Activated CD8-positive, alpha-beta memory T cell treated with anti-CD3 and anti-CD28 coated beads, Interleukin-2, amount 50 U/mL, for 1 hour (primary cell): ENCODE measurements around the gene GSX2.
"Not testable (repeated sequence)": the region's sequence is repeated elsewhere in the genome, so short reads cannot be mapped to it uniquely, and the experiment has no call there.

Experiments
- DNase-seq: peaks from one replicate; pipeline ENCODE4 v3.0.0-alpha.2; 2020; ENCODE audit errors: extremely low read depth

GSX2 gene

DNA sequence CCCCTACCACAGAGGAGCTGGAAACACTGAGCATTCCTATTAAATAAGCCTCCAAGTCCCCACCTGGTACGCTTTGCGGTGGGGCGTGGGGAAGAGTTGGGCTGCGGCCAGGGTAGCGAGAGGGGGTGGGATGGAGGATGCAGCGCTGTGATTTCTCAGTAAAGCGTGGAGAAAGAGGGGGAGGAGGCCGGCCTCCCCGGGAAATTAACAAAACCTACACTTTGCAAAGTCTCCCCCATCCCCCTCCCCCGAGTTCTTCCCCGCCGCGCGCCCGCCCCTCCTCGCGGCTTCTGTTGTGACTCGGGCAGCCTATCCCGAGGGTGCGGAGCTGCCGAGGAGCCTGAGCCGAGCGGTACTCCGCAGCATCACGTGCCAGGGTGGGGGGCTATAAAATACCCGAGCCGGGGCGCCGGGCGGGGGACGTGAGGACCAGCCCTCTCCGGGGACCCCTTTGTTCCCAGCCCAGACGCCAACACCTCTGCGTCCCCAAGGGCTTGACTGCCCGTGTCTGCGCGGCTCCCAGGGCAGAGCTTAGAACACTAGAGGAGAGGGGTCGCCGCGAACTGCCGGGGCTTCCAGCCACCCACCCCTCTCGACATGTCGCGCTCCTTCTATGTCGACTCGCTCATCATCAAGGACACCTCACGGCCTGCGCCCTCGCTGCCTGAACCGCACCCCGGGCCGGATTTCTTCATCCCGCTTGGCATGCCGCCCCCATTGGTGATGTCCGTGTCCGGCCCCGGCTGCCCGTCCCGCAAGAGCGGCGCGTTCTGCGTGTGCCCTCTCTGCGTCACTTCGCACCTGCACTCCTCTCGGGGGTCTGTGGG lies at the start of gene GSX2:
Gene GSX2 (plus strand): TSS at position 416 of the 827 bp plus-strand sequence. CDS start 182 bp downstream, at position 598.
- no peak for DNase-seq

DNA sequence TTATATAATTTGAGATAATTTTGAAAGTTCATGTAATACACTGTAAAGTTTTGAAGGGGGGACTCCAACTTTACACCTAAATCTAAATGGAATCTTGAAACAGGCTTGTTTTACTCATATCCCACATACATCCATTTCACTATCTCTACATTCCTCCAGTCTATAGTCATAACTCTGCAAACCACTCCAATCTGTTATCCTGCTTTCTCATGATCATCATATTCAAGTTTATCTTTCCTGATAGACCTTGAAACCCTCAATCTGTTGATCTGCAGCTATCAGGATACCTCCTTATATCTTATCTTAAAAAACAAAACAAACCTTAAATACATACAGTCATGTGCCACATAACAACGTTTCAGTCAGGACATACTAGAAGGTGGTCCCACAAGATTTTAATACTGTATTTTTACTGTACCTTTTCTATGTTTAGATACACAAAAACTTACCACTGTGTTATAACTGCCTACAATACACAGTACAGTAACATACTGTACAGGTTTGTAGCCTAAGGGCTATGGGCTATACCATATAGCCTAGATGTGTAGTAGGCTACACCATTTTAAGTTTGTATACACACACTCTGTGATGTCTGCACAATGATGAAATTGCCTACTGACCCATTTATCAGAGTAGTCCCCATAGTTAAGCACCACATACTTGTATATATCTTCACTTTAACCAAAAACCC lies 49.6 kb upstream of the GSX2 start:
- no peak for DNase-seq

DNA sequence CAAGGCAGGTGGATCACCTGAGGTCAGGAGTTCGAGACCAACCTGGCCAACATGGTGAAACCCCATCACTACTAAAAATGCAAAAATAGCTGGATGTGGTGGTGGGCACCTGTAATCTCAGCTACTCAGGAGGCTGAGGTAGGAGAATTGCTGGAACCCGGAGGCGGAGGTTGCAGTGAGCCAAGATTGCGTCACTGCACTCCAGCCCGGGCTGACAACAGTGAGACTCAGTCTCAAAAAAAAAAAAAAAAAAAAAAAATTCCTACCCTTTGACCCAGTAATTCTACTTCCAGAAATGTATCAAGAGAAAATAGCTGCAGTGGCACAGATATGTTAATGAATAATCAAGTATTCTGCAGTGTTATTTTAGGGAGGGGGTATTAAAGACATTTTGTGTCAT lies 46.6 kb upstream of the GSX2 start:
- DNase-seq, result not testable (repeated sequence)

DNA sequence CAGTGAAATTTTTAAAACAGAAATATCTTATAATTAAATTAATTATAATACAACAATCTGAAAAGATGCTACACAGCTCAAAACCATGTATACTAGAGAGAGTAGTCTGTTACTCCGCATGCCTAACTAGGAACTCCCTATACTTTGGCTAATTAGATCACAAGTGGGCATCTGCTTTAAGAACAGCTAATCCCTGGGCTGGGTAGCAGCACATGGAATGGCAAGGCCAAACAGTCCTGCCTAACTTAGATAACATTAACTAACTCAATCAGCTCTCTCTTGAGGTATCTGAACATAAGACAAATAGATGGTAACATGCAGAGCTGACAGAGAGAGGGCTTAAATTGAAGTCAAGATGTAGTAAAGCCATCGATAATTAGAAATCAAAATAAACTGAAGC lies 45.5 kb upstream of the GSX2 start:
- no peak for DNase-seq

DNA sequence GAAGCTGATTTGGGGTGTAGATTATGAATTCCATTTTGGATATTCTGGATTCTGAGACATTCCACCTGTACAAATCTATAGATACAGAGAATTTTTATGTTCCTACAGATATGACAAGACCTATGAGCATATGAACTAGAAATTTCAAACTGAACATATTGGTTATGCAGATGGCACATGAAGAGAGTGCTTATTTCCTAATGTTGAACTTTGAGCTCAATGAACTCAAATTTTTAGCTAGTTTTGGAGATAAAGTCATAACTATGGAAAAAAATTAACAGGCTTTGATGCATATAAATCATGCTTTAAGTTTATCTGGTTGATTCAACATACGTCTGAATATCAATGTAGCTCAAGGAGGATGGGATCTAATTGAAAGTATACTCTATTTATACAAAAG lies 44.5 kb upstream of the GSX2 start:
- DNase-seq, result no peak

DNA sequence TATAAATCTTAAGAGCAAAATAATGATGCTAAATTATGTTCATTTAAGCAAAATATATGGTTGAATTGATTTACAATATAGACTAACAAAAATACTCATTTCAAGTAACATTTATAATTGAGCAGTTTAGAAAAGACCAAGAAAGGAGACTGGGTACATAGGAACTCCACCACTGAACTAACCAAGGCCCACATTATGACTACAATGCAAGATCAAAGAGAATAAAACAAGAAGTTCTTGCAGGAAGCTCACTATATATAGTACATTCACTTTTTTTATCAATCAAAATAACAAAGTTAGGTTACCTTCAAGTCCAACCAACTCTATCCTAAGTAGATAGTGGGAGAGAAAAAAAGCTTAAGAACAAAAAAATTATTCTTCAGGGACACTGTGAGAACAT lies 43.6 kb upstream of the GSX2 start:
- DNase-seq, result no peak

DNA sequence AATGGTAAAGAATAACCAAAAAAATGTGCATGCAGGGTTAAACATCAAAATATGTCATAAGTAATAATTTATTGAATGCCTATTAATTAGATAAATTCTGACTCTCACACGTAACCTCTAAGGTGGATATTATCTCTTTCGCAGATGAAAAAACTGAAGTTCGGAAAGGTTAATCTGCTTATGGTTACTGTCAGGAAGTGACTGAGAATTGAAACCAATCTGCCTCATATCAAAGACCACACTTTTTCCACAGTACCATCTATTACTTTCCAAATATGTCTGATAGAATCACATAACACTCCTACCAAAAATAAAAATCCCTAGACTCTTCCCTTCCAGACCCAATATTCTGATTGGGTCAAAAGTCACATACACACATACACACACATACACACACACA lies 41.8 kb upstream of the GSX2 start:
- DNase-seq, result no peak

DNA sequence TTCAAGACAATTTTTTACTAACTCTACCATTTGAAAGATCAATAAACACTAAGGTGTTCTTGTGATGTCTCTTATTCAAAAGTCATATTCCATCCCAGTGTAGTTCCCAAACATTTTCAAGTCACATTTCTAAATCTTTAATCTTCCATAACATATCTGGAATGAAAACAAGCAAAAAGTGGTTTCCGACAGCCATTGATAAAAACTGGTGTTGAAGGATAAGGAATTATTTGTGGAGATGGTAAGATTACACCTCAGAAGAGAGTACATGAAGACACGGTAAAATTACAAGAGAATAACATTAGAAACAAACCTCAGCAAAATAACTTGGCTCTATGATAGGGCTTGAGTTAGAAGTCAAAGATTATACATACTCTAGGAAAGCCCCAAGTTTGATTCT lies 39.8 kb upstream of the GSX2 start:
- no peak for DNase-seq

DNA sequence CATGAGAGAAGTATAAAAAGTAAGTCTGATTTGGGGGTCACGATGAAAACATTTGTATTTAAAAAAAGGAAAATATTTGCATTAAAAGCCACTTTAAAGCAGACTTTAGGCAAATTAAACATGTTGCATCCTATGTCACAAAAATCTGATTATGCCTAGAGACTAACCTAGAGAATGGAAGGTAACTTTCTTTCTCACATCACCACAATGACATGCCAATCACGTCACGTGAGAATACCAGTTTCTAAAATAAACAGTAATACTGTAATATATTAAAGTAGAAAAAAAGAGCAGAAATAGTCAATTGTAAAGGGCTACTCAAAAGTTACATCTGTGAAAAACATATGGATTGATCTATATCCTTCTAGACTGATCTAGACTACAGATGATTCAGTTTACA lies 38.9 kb upstream of the GSX2 start:
- no peak for DNase-seq

DNA sequence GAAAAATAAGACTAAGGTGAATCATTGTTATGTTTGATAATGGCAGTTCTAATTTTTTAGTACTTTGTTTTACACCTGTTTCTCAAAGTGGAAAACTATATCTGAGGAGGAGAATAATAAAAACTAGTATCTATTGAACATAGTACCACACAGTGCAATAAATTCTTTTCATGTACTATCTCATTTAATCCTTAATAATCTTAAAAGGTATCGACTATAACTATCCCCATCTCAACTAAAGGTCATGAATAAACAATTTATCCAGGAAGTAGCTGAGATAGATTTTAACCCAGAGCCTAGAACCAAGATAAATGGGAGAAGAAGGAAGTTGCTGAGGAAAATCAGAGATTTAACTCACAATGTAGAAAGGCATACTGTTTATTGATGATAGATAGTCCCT lies 38.1 kb upstream of the GSX2 start:
- DNase-seq, result no peak

DNA sequence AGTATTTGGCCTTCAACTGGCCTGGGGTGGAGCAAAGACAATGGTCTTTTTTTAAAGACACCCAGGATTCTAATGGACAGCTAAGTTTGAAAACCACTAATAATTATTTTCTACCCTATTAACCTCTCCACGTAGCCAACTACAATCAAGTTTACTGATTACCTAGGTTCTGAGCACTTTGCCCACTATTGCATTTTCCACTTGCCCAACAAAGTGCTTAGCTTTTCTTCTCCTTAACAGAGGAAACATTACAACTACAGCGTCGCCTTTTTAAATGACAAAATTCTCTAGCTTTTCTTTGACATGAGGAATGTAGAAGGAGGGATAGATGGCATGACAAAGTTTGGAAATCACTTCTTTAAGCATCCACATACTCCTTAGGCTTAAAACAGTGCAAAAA lies 37.6 kb upstream of the GSX2 start:
- no peak for DNase-seq

DNA sequence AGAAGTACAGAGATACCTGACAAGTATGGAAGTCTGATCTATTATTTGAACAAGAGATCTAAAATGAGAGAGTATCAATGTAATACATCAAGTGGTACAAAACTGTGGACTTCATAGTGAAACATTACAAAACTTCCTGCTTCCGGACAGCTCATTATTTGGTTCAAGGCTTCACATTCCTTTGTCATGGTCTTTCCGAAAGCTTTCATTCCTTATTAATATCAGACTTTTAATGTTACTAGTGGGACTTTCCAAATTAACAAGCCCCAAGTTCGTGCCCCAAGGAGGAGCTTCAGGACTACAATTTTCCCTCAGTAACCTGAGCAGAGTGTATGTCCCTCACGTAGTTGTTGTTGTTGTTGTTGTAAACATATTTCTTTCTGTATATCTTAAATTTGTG lies 36.7 kb upstream of the GSX2 start:
- DNase-seq, result no peak

DNA sequence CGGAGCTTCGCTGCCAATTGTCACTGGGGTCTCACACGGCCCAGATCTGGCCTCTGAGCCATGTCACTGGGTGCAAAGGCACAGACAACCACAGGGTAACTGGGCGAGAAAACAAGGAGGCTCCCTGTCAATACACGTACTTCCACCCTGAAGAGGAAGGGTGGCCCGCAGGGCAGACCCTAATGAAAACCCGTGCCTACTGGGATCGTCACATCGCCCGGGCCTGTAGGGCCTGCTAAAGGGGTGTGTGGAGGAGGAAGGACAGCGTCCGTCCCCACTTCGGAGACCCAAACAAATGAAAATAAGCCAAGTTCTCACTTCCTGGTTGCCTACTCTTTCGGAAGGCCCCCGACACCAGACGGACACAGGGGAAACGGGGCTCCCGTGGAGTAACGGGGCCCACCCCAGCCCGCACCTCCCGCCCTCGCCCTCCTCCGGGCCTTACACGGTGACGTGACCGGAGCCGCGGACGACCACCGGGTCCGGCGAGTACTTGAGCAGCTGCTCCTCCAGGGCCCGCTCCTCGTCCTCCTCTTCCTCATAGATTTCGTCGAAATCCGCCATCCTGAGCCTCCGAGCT lies 36.1 kb upstream of the GSX2 start:
- DNase-seq, result no peak

DNA sequence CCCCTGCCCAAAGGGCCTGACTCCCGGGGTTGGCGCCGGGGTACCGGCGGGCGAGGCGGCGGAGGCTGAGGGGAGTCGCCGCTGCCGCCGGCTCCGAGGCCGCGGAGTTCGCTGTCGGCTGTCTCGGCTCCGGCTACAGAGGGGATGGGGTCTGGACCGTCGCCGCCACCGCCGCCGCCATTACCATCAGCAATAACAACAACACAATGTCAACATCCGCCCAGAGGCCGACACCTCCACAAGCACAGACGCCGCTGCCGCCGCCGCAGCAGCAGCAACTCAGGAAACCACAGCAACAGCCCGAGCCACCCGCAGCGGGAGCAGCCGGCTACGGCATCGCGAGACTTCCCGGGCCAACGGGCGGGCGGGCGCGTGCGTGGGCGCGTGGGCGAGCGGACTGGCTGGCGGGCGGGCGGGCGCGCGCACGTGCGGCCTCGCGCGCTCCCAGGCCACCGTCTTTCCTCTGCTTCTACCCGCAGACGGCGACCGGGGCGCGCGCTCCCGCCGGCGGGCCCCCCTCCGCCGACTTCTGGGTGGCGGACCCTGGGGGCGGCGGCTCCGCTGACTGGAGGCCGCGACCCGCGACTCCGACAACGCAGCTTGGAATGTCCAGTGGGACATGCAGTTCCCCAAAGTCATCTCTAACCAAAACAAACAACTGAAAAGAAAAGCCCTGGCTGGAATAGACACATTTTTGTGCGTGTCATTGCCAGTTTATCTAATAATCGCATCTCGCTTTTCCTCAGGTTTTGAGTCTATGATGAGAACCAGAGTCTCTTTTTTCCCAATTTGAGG lies 35.4 kb upstream of the GSX2 start, which contains the start of gene CHIC2:
Gene CHIC2 (minus strand): TSS at position 289 of the 795 bp plus-strand sequence. CDS start 305 bp downstream, outside the sequence.
- DNase-seq, result peak; percentile 89

DNA sequence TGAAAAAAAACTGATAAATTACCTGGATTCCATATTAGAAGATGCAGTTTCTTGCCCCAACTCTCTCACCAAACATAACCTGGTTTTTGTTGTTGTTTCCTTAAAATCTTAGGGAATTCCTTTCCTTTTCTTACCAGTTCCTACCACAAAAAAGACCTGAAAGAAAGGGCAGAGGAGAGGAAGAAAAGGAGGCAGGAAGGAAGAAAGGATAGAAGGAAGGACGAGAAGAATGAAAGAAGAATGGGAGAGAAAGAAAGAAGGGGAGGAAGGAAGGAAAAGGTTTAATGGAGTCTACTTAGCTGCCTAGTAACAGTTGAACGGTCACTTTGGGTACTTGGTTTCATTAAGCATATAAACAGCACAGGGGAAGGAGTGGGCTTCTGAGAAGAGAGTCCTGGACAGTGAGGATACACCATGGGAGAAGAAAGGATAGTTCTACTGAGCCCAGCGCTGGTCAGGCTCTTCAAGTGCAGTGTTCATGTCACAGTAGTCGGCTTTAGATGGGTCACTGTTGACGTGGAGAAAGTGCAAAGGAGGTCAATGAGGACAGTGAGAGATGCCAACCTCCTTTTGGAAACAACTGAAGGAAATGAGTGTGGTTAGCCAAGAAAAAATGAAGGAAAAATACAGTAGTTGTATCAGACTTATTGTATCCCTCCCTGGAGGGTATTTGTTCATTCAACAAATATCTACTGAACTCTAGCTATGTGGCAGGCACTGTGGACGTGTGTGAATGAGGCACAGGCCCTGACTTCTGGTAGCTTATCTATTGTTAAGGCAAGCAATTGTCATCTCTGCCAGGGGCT lies 34.5 kb upstream of the GSX2 start:
- no peak for DNase-seq

DNA sequence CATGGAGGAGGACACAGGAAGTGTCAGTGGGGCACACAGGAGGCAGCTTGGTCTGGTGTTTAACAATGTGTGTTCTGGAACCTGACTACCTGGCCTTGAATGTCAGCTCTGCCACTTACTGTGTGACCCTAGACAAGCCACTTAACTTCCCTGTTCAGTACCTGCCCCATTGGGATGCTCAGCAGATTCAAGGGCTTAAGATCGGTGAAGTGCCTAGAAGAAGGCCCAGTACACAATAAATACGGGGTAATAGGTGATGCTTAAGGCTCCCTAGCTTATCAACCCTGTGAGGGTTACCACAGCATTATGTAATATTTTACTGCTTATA lies 33.9 kb upstream of the GSX2 start:
- no peak for DNase-seq

DNA sequence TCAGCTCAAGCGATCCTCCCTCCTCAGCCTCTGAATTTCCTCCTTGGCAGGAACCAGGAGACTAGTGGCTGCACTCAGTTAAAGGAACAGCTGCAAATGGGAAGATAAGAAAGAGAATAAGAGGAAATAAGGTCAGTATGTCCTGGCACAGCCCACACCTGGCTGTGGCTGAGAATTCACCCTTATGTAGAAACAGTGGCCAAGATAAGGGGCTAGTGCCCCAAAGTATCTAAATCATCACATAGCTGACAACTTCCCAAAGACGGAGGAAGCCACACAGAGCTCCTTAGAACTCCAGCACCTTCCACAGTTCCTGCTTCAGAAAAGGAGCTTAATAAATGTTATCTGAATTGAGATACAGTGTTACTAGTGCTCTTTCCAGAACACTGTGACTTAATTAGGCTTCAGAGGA lies 33.2 kb upstream of the GSX2 start:
- no peak for DNase-seq

DNA sequence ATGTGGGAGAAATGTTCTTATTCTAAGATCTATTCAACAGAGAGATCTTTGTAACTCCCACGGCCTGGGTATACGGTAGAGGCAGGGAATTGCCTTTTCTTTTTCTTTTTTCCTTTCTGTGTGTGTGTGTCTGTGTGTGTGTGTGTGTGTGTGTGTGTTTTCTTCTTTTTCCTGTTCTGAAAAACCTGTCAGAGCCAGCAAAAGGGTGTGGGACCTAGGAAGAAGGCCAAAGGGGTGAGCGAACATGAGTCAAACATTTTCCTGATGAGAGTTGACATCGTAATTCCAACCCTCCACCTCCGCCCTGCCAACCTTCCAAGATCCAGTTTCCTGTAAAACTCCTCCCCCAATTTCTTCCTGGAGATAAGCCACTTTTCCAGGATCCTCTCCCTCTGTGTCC lies 32.8 kb upstream of the GSX2 start:
- DNase-seq, result no peak

DNA sequence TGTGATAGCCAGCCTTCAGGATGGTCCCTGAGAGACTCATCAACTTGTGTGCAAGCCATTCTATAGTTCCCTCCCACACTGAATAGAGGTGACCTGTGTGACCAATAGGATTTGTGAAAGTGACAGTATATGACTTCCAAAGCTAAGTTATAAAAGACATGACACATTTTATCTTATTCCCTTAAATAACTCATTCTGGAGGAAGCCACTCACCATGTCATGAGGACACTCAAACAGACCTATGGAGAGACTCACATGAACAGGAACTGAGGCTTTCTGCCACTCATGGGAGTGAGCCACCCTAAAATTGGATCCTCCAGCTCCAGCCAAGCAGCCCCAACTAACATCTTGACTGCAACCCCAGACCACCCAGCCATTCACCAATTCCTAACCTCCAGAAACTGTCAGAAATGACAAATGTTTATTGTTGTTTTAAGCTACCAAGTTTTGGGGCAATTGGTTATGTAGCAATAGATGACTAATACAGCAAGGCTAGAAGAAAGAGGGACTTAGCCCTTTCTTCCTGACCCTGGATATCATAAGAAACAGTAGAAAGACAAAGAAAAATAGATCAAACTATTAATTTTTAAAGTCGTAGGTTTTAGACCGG lies 26.6 kb upstream of the GSX2 start:
- no peak for DNase-seq

DNA sequence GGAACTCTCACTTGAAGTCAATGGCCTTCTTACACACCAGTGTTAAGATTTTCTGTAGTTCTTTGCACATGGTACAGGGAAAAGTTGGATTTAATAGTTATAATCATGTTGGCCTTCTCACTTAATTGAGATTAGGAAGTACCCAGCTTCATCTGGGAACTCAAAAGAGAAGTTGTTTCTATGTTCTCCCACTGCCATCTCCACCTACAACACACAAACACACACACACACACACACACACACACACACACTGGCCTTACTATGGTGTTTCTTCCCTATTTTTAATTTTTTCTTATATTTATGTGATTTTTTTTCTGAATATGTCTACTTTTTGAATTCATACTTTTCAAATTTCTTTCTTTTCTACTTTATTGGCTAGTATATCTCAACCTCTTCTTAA lies 25.6 kb upstream of the GSX2 start:
- no peak for DNase-seq

DNA sequence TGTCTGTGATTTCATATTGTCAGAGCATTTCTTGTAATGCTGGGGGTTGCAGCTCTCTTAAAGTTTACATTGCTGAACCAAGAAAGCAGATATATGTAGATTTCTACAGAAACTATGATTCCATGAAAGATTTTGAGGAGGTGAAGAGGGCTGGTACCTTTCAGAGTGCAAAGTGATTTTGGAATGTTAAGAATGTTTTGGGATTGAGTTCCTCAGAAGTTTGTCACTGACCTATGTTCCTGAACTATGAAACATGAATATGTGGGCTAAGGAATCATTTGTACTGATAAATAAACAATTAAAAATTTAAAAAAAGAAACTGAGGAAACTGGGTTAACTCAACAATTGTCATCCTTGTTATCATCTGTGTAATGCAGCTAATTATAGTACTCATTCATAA lies 23.3 kb upstream of the GSX2 start:
- no peak for DNase-seq
